ENCODE data around the gene PLN.

Gene PLN

GRCh38 chr6:118569498-118569897 lies 21.4 kb downstream of the PLN start:
- in situ Hi-C loops (cut with HindIII; ENCODE audit: low sequenced_read_pairs) = no loop called here
- DNase-seq (ENCODE audit: low read depth, low spot score) = no peak
- no peak overlapping the region for H3K4me3 ChIP-seq (ENCODE audit: low read depth, low read length)
- no peak for TF ChIP-seq CTCF (IDR thresholded peaks at IDR 0.05; ENCODE audit: low read depth, low read length)

- no peak for DNase-seq (ENCODE audit: low read depth, low spot score)
- in situ Hi-C loops (cut with HindIII; ENCODE audit: low sequenced_read_pairs) = no loop called here
- TF ChIP-seq CTCF (IDR thresholded peaks at IDR 0.05; ENCODE audit: low read depth, low read length) = no peak
- H3K4me3 ChIP-seq (ENCODE audit: low read depth, low read length) = no peak overlapping the region
Observed at GRCh38 chr6:118571121-118571520, 23.0 kb downstream of the PLN start.

- no peak for TF ChIP-seq CTCF (IDR thresholded peaks at IDR 0.05; ENCODE audit: low read depth, low read length)
- in situ Hi-C loops (cut with HindIII; ENCODE audit: low sequenced_read_pairs) = no loop called here
- H3K4me3 ChIP-seq (ENCODE audit: low read depth, low read length) = no peak overlapping the region
- no peak for DNase-seq (ENCODE audit: low read depth, low spot score)
Observed at GRCh38 chr6:118574051-118574865, 26.2 kb downstream of the PLN start.

- DNase-seq (ENCODE audit: low read depth, low spot score) = no peak
- H3K4me3 ChIP-seq (ENCODE audit: low read depth, low read length) = no peak overlapping the region
- in situ Hi-C loops (cut with HindIII; ENCODE audit: low sequenced_read_pairs) = no loop called here
- TF ChIP-seq CTCF (IDR thresholded peaks at IDR 0.05; ENCODE audit: low read depth, low read length) = no peak
Observed at GRCh38 chr6:118577972-118578371, 29.9 kb downstream of the PLN start.

- no peak overlapping the region for H3K4me3 ChIP-seq (ENCODE audit: low read depth, low read length)
- TF ChIP-seq CTCF (IDR thresholded peaks at IDR 0.05; ENCODE audit: low read depth, low read length) = no peak
- in situ Hi-C loops (cut with HindIII; ENCODE audit: low sequenced_read_pairs) = no loop called here
- no peak for DNase-seq (ENCODE audit: low read depth, low spot score)
Observed at GRCh38 chr6:118578617-118579016, 30.5 kb downstream of the PLN start.

GRCh38 chr6:118579786-118580185 lies 31.7 kb downstream of the PLN start:
- no peak for DNase-seq (ENCODE audit: low read depth, low spot score)
- H3K4me3 ChIP-seq (ENCODE audit: low read depth, low read length) = no peak overlapping the region
- TF ChIP-seq CTCF (IDR thresholded peaks at IDR 0.05; ENCODE audit: low read depth, low read length) = no peak
- in situ Hi-C loops (cut with HindIII; ENCODE audit: low sequenced_read_pairs) = no loop called here
